ENCODE measurements around the gene RHOH. TPM values are rescaled to one million over a fixed set of nuclear protein-coding genes. Genes with fewer than 3 reads are reported as not detected.
"Not testable (repeated sequence)": the region's sequence is repeated elsewhere in the genome, so short reads cannot be mapped to it uniquely, and the experiment has no call there.

The RHOH gene
- 58.4 TPM for polyA plus RNA-seq (2012; ENCODE audit: low read depth, missing spikeins)

- no peak for DNase-seq (ENCODE audit: insufficient read length, low spot score)
- peak; percentile 98 for TF ChIP-seq TAF1 (IDR thresholded peaks at IDR 0.05; ENCODE audit: low read depth, low read length)
- peak; percentile 25; the same call in 1 of the 2 replicates for TF ChIP-seq SPI1 (IDR thresholded peaks at IDR 0.05; ENCODE audit: low read depth, low read length)
- peak; percentile 93 for TF ChIP-seq POLR2A (IDR thresholded peaks at IDR 0.05; ENCODE audit: low read depth, low read length)
- TF ChIP-seq PAX5 (IDR thresholded peaks at IDR 0.05; ENCODE audit: insufficient read depth, low read length, severe bottlenecking), result peak; percentile 75
- TF ChIP-seq POLR2AphosphoS5 (IDR thresholded peaks at IDR 0.05; ENCODE audit: low read depth, low read length), result peak; percentile 96
- TF ChIP-seq POU2F2 (IDR thresholded peaks at IDR 0.05; ENCODE audit: low read depth, low read length), result peak; percentile 98
- FAIRE-seq, result peak; percentile 93
Observed at GRCh38 chr4:40196724-40197281, at the start of gene RHOH. TSS of gene RHOH (plus strand) at chr4:40197031. CDS start at chr4:40243387, 46,356 bp downstream.

GRCh38 chr4:40147490-40147889 lies 49.3 kb upstream of the RHOH start:
- DNase-seq (ENCODE audit: insufficient read length, low spot score); FAIRE-seq: not testable (repeated sequence)

GRCh38 chr4:40149960-40150385 lies 46.9 kb upstream of the RHOH start:
- peak; percentile 97 for FAIRE-seq
- DNase-seq (ENCODE audit: insufficient read length, low spot score), result peak; percentile 21
- TF ChIP-seq PAX5 (IDR thresholded peaks at IDR 0.05; ENCODE audit: insufficient read depth, low read length, severe bottlenecking), result no peak
- TF ChIP-seq SPI1 (IDR thresholded peaks at IDR 0.05; ENCODE audit: low read depth, low read length), result no peak
- no peak for TF ChIP-seq POLR2A (IDR thresholded peaks at IDR 0.05; ENCODE audit: low read depth, low read length)
- no peak for TF ChIP-seq TAF1 (IDR thresholded peaks at IDR 0.05; ENCODE audit: low read depth, low read length)
- TF ChIP-seq POU2F2 (IDR thresholded peaks at IDR 0.05; ENCODE audit: low read depth, low read length), result no peak
- TF ChIP-seq POLR2AphosphoS5 (IDR thresholded peaks at IDR 0.05; ENCODE audit: low read depth, low read length), result no peak

- TF ChIP-seq POLR2A (IDR thresholded peaks at IDR 0.05; ENCODE audit: low read depth, low read length), result no peak
- TF ChIP-seq TAF1 (IDR thresholded peaks at IDR 0.05; ENCODE audit: low read depth, low read length), result no peak
- no peak for TF ChIP-seq POU2F2 (IDR thresholded peaks at IDR 0.05; ENCODE audit: low read depth, low read length)
- TF ChIP-seq POLR2AphosphoS5 (IDR thresholded peaks at IDR 0.05; ENCODE audit: low read depth, low read length), result no peak
- TF ChIP-seq PAX5 (IDR thresholded peaks at IDR 0.05; ENCODE audit: insufficient read depth, low read length, severe bottlenecking), result no peak
- TF ChIP-seq SPI1 (IDR thresholded peaks at IDR 0.05; ENCODE audit: low read depth, low read length), result no peak
- DNase-seq (ENCODE audit: insufficient read length, low spot score) (no peak), FAIRE-seq (peak; percentile 35)
Observed at GRCh38 chr4:40150932-40151331, 45.9 kb upstream of the RHOH start.

GRCh38 chr4:40152637-40153036 lies 44.2 kb upstream of the RHOH start:
- FAIRE-seq, result peak; percentile 9
- DNase-seq (ENCODE audit: insufficient read length, low spot score), result no peak
- no peak for TF ChIP-seq POLR2AphosphoS5 (IDR thresholded peaks at IDR 0.05; ENCODE audit: low read depth, low read length)
- TF ChIP-seq TAF1 (IDR thresholded peaks at IDR 0.05; ENCODE audit: low read depth, low read length), result no peak
- TF ChIP-seq POU2F2 (IDR thresholded peaks at IDR 0.05; ENCODE audit: low read depth, low read length), result no peak
- no peak for TF ChIP-seq SPI1 (IDR thresholded peaks at IDR 0.05; ENCODE audit: low read depth, low read length)
- TF ChIP-seq POLR2A (IDR thresholded peaks at IDR 0.05; ENCODE audit: low read depth, low read length), result no peak
- TF ChIP-seq PAX5 (IDR thresholded peaks at IDR 0.05; ENCODE audit: insufficient read depth, low read length, severe bottlenecking), result no peak

GRCh38 chr4:40157436-40157835 lies 39.4 kb upstream of the RHOH start:
- no peak for TF ChIP-seq POLR2AphosphoS5 (IDR thresholded peaks at IDR 0.05; ENCODE audit: low read depth, low read length)
- no peak for TF ChIP-seq PAX5 (IDR thresholded peaks at IDR 0.05; ENCODE audit: insufficient read depth, low read length, severe bottlenecking)
- TF ChIP-seq POU2F2 (IDR thresholded peaks at IDR 0.05; ENCODE audit: low read depth, low read length), result no peak
- DNase-seq (ENCODE audit: insufficient read length, low spot score) (no peak), FAIRE-seq (no peak)

GRCh38 chr4:40160258-40160657 lies 36.6 kb upstream of the RHOH start:
- TF ChIP-seq POLR2A (IDR thresholded peaks at IDR 0.05; ENCODE audit: low read depth, low read length) (no peak), PAX5 (IDR thresholded peaks at IDR 0.05; ENCODE audit: insufficient read depth, low read length, severe bottlenecking) (no peak), POU2F2 (IDR thresholded peaks at IDR 0.05; ENCODE audit: low read depth, low read length) (no peak), TAF1 (IDR thresholded peaks at IDR 0.05; ENCODE audit: low read depth, low read length) (no peak), SPI1 (IDR thresholded peaks at IDR 0.05; ENCODE audit: low read depth, low read length) (no peak), POLR2AphosphoS5 (IDR thresholded peaks at IDR 0.05; ENCODE audit: low read depth, low read length) (no peak)
- FAIRE-seq (peak; percentile 75), DNase-seq (ENCODE audit: insufficient read length, low spot score) (no peak)

GRCh38 chr4:40164459-40164858 lies 32.4 kb upstream of the RHOH start:
- no peak for TF ChIP-seq PAX5 (IDR thresholded peaks at IDR 0.05; ENCODE audit: insufficient read depth, low read length, severe bottlenecking)
- TF ChIP-seq SPI1 (IDR thresholded peaks at IDR 0.05; ENCODE audit: low read depth, low read length), result no peak
- TF ChIP-seq POU2F2 (IDR thresholded peaks at IDR 0.05; ENCODE audit: low read depth, low read length), result no peak
- no peak for TF ChIP-seq TAF1 (IDR thresholded peaks at IDR 0.05; ENCODE audit: low read depth, low read length)
- FAIRE-seq (no peak), DNase-seq (ENCODE audit: insufficient read length, low spot score) (no peak)

GRCh38 chr4:40165916-40166315 lies 30.9 kb upstream of the RHOH start:
- DNase-seq (ENCODE audit: insufficient read length, low spot score) (no peak), FAIRE-seq (no peak)
- TF ChIP-seq SPI1 (IDR thresholded peaks at IDR 0.05; ENCODE audit: low read depth, low read length) (no peak), PAX5 (IDR thresholded peaks at IDR 0.05; ENCODE audit: insufficient read depth, low read length, severe bottlenecking) (no peak), POLR2A (IDR thresholded peaks at IDR 0.05; ENCODE audit: low read depth, low read length) (no peak), POU2F2 (IDR thresholded peaks at IDR 0.05; ENCODE audit: low read depth, low read length) (no peak), POLR2AphosphoS5 (IDR thresholded peaks at IDR 0.05; ENCODE audit: low read depth, low read length) (no peak), TAF1 (IDR thresholded peaks at IDR 0.05; ENCODE audit: low read depth, low read length) (no peak)

GRCh38 chr4:40168070-40168469 lies 28.8 kb upstream of the RHOH start:
- FAIRE-seq (no peak), DNase-seq (ENCODE audit: insufficient read length, low spot score) (no peak)
- TF ChIP-seq POLR2A (IDR thresholded peaks at IDR 0.05; ENCODE audit: low read depth, low read length) (no peak), TAF1 (IDR thresholded peaks at IDR 0.05; ENCODE audit: low read depth, low read length) (no peak), PAX5 (IDR thresholded peaks at IDR 0.05; ENCODE audit: insufficient read depth, low read length, severe bottlenecking) (no peak), SPI1 (IDR thresholded peaks at IDR 0.05; ENCODE audit: low read depth, low read length) (no peak), POU2F2 (IDR thresholded peaks at IDR 0.05; ENCODE audit: low read depth, low read length) (no peak), POLR2AphosphoS5 (IDR thresholded peaks at IDR 0.05; ENCODE audit: low read depth, low read length) (no peak)

Data from GM12891 (cell line).